Measurements from ENCODE around the gene REP15. TPM values are rescaled to one million over a fixed set of nuclear protein-coding genes. Genes with fewer than 3 reads are reported as not detected.

REP15 gene
- total RNA-seq, 1 donor from 2014 or later, result 5.1 TPM

DNA sequence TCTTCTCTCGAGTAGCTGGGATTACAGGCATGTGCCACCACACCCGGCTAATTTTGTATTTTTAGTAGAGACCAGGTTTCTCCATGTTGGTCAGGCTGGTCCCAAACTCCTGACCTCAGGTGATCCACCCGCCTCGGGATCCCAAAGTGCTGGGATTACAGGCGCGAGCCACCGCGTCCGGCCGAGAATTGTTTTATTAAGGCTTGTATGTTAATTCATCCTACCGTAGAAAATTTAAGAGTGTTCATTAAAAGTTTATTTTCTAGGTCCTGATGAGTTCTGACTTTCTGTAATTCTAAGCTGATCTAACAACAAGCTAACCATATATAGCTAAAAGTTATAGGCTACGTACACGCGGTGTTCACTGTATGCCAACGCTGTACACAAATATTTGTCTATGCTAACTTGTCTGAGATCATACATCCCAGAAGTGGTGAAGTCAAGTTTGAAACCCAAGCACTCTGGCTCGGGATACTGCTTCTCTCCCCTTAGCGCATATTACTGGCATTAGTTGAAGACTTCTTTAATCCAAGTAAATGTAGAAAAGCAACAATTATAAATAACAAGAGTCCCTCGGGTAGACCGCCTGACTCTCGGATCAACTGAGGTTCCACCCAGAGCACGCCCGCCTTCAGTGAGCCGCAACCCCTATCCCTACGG is 13.8 kb downstream of the REP15 start:
- intact Hi-C loops (cut with DNase I), result no loop called here
- ATAC-seq, result peak; percentile 61 to 80
- Histone ChIP-seq H3K27me3 (ENCODE audit: low read depth) (no peaks in the 10 kb centered on the region), H3K4me3 (peak overlapping the region; percentile 80), H3K27ac (peak overlapping the region; percentile 87), H3K9me3 (no peaks in the 10 kb centered on the region), H3K36me3 (peaks cover 4% of the 10 kb centered on the region), H3K4me1 (peaks cover 23% of the 10 kb centered on the region)
- no peak for DNase-seq
- TF ChIP-seq, protein P1, sequence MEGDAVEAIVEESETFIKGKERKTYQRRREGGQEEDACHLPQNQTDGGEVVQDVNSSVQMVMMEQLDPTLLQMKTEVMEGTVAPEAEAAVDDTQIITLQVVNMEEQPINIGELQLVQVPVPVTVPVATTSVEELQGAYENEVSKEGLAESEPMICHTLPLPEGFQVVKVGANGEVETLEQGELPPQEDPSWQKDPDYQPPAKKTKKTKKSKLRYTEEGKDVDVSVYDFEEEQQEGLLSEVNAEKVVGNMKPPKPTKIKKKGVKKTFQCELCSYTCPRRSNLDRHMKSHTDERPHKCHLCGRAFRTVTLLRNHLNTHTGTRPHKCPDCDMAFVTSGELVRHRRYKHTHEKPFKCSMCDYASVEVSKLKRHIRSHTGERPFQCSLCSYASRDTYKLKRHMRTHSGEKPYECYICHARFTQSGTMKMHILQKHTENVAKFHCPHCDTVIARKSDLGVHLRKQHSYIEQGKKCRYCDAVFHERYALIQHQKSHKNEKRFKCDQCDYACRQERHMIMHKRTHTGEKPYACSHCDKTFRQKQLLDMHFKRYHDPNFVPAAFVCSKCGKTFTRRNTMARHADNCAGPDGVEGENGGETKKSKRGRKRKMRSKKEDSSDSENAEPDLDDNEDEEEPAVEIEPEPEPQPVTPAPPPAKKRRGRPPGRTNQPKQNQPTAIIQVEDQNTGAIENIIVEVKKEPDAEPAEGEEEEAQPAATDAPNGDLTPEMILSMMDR (IDR thresholded peaks at IDR 0.05), result no peak

DNA sequence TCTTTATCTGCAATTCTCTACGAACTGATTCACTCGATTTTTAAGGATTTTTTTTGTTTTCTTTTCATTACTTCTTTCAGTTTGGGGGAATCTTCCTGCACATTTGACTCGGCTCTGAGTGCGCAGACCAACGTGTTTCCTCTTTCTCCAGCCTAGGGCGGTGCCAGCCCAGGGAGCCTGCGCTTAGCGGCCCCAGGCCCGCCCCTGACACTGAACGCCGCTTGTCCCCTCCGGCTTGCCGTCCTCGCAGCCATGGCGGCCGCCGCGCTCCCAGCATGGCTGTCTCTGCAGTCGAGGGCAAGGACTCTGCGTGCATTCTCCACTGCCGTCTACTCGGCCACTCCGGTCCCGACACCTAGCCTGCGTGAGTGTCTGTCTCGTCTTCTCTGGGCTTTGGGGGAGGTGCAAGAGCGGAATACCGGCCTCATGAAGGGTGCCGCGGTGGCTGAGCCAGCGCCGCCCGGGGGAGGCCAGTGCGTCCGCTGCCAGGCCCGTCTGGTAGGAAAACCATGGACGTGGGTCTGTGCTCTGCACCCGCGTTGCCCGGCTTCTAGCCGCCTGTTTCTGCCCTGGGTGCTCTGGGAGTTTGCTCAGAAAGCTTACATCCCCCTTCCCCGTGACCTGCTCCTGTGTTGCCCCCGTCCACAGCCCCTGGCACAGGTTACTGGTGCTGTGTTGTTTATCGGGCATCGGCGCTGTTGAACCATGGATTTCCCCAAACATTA is 14.5 kb downstream of the REP15 start, which contains the start of gene MRPS35:
TSS of gene MRPS35 (plus strand) at position 241 of the 725 bp plus-strand sequence. CDS start at position 253, 12 bp downstream.
- no peaks in the 10 kb centered on the region for H3K9me3 ChIP-seq
- TF ChIP-seq, protein P1 (IDR thresholded peaks at IDR 0.05), result no peak
- no peaks in the 10 kb centered on the region for H3K27me3 ChIP-seq (ENCODE audit: low read depth)
- H3K27ac ChIP-seq, result peak within 1 kb of the TSS; percentile 87
- H3K36me3 ChIP-seq, result peaks cover 9% of the 10 kb centered on the region
- DNase-seq, result peak; percentile 95
- peak within 1 kb of the TSS; percentile 80 for H3K4me3 ChIP-seq
- intact Hi-C loops (cut with DNase I), result no loop called here
- peak; percentile 99 for ATAC-seq
- peaks cover 23% of the 10 kb centered on the region for H3K4me1 ChIP-seq

DNA sequence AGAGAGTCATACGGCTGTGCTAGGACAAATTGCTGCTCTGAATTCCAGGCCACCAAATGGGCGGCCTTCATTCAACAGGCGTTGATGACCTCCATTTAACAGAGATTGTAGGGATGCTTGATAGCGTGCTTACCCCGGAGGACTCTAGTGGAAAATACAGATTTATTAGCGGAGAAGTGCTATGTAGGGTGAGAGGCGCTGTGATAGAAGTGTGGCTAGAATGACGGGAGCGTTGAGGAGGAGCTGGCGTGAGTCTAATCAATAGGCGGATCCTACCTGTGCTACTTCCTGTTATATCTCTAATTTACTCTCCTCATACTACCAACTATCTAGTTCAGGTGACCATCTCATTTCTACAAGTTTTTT is 15.1 kb downstream of the REP15 start:
- Histone ChIP-seq H3K4me1 (peaks cover 23% of the 10 kb centered on the region), H3K4me3 (peak overlapping the region; percentile 80), H3K27me3 (ENCODE audit: low read depth) (no peaks in the 10 kb centered on the region), H3K36me3 (peaks cover 15% of the 10 kb centered on the region), H3K27ac (peak overlapping the region; percentile 87), H3K9me3 (no peaks in the 10 kb centered on the region)
- DNase-seq (no peak), ATAC-seq (no peak)
- TF ChIP-seq, protein P1 (IDR thresholded peaks at IDR 0.05), result no peak
- intact Hi-C loops (cut with DNase I), result no loop called here

DNA sequence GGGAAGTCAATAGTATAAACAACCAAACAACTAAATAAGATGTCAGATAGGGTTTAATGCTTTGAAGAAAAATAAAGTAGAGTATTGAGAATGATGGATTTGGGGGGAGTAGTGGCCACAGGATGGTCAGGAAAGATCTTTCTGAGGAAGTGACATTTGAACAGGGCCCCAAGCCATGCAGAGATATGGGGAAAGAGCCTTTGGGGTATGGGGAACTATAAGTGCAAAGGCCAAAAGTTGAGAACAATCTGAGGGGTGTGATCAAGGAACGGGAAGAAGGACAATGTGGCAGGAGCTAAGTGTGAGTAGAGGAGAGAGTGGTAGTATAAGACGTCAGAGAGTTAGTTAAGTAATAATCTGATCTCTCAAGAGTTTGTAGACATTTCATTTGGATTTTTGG is 15.7 kb downstream of the REP15 start:
- peaks cover 23% of the 10 kb centered on the region for H3K4me1 ChIP-seq
- H3K36me3 ChIP-seq, result peaks cover 21% of the 10 kb centered on the region
- peak overlapping the region; percentile 80 for H3K4me3 ChIP-seq
- TF ChIP-seq, protein P1 (IDR thresholded peaks at IDR 0.05), result no peak
- intact Hi-C loops (cut with DNase I), result no loop called here
- H3K27me3 ChIP-seq (ENCODE audit: low read depth), result no peaks in the 10 kb centered on the region
- ATAC-seq (peak in 1 of 2 donors; percentile 34), DNase-seq (no peak)
- H3K9me3 ChIP-seq, result no peaks in the 10 kb centered on the region
- no peak overlapping the region for H3K27ac ChIP-seq

DNA sequence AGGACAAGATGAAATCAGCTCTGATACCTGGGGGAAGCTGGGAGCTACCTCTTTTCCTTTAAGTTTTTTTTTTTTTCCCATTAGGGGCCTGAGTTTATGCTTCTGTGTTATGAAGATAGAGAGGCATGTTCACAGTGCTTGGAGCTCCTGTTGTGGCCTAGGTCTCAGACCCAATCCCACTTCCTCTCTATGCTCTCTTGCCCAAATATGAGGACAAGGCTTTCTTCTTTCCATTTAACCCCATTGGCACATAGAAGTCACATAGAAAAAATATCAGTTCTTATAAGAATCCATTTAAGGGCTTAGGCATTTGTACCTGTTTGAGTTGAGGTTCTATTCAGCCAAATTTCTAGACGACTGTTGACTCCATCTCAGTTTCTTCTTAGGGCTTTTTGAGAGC is 27.0 kb downstream of the REP15 start:
- H3K36me3 ChIP-seq, result peaks cover 92% of the 10 kb centered on the region
- intact Hi-C loops (cut with DNase I), result no loop called here

More for the DNA sequence above, 27.0 kb downstream of the REP15 start:
- Histone ChIP-seq H3K27me3 (ENCODE audit: low read depth) (no peaks in the 10 kb centered on the region), H3K27ac (no peak overlapping the region), H3K4me1 (no peaks in the 10 kb centered on the region), H3K4me3 (no peak overlapping the region), H3K9me3 (no peaks in the 10 kb centered on the region)
- DNase-seq, result no peak
- ATAC-seq, result no peak
- TF ChIP-seq, protein P1 (IDR thresholded peaks at IDR 0.05), result no peak
